H1 (cell line): ENCODE results near the gene TLR7. TPM values are rescaled to one million over a fixed set of nuclear protein-coding genes. Genes with fewer than 3 reads are reported as not detected.

Source experiments
- CTCF ChIA-PET: fragments of 300-600 bp; sonication (Branson Sonifier 250); formaldehyde crosslinking; loops from one replicate; lab custom pipeline; 2021; ENCODE audit not compliant: partially characterized antibody; lab: Charles Lee
- POLR2A ChIA-PET: fragments of 300-600 bp; sonication (Branson Sonifier 250); formaldehyde crosslinking; loops from one replicate; lab custom pipeline; 2021; ENCODE audit warnings: inconsistent platforms; ENCODE audit not compliant: partially characterized antibody; lab: Charles Lee
- DNase-seq, 2 experiments: peaks; one replicate each; pipeline versions ENCODE4 v3.0.0 to v3.0.0-alpha.2; 2010 to 2022; ENCODE audit warnings: low spot score in 2 of 2, low read depth in 1 of 2, mixed read lengths in 1 of 2
- FAIRE-seq: peaks from 2 replicates; lab custom pipeline; 2011; peaks lifted over from hg19 to GRCh38; lab: Jason Lieb, UNC
- H2AFZ ChIP-seq: 2 replicates; pipeline ENCODE4 v1.8.1; 2012; ENCODE audit warnings: low read length, inconsistent platforms
- H2AK5ac ChIP-seq: 2 replicates; pipeline ENCODE4 v1.6.1; 2013; ENCODE audit warnings: low read depth, low read length
- H2BK120ac ChIP-seq: replicated peaks from 2 replicates; pipeline ENCODE3; 2013; ENCODE audit warnings: low read depth, low read length, inconsistent platforms
- H2BK12ac ChIP-seq: 2 replicates; pipeline ENCODE4 v1.6.1; 2013; ENCODE audit warnings: low read depth, low read length
- H2BK15ac ChIP-seq: 2 replicates; pipeline ENCODE4 v1.6.1; 2013; ENCODE audit warnings: low read length
- H2BK20ac ChIP-seq: 2 replicates; pipeline ENCODE4 v1.6.1; 2013; ENCODE audit warnings: low read length
- H2BK5ac ChIP-seq: 2 replicates; pipeline ENCODE4 v1.6.1; 2013; ENCODE audit warnings: low read depth, low read length
- H3K14ac ChIP-seq: 2 replicates; pipeline ENCODE4 v1.6.1; 2013; ENCODE audit warnings: inconsistent platforms; ENCODE audit not compliant: insufficient read length
- H3K18ac ChIP-seq: 2 replicates; pipeline ENCODE4 v1.6.1; 2013; ENCODE audit warnings: low read length; ENCODE audit errors: extremely low read depth
- H3K23ac ChIP-seq: 2 replicates; pipeline ENCODE4 v1.6.1; 2013; ENCODE audit warnings: inconsistent platforms; ENCODE audit not compliant: insufficient read length
- H3K23me2 ChIP-seq: 2 replicates; pipeline ENCODE4 v1.6.1; 2013; ENCODE audit warnings: low read depth, low read length
- H3K27ac ChIP-seq: 2 replicates; pipeline ENCODE4 v1.6.1; 2011; ENCODE audit warnings: low read depth, low read length, inconsistent platforms
- H3K27me3 ChIP-seq, 4 experiments: replicated peaks in 1 of 4; 1 replicate in 1 of 4; 2 replicates in 3 of 4; pipeline versions ENCODE4 v1.6.1 to v1.8.1; 2011 to 2013; ENCODE audit warnings: low read length in 3 of 4, mild to moderate bottlenecking in 3 of 4, inconsistent platforms in 2 of 4, mixed read lengths in 2 of 4, moderate library complexity in 1 of 4; ENCODE audit not compliant: control insufficient read depth in 3 of 4, insufficient read depth in 3 of 4; ENCODE audit errors: extremely low read depth in 1 of 4
- H3K36me3 ChIP-seq, 4 experiments: 2 replicates each; pipeline versions ENCODE4 v1.6.1 to v1.8.1; 2011 to 2013; ENCODE audit warnings: mild to moderate bottlenecking in 4 of 4, low read length in 3 of 4, moderate library complexity in 2 of 4, control low read depth in 1 of 4, inconsistent platforms in 1 of 4; ENCODE audit not compliant: insufficient read depth in 4 of 4, control insufficient read depth in 2 of 4
- H3K4ac ChIP-seq: replicated peaks from 2 replicates; pipeline ENCODE3; 2013; ENCODE audit warnings: low read length, low read depth, mixed read lengths, inconsistent platforms; ENCODE audit not compliant: insufficient read length
- H3K4me1 ChIP-seq, 4 experiments: replicated peaks in 1 of 4; 1 replicate in 1 of 4; 2 replicates in 3 of 4; pipeline versions ENCODE4 v1.6.1 to v1.8.1; 2011 to 2013; ENCODE audit warnings: low read length in 3 of 4, inconsistent platforms in 2 of 4, mixed read lengths in 1 of 4; ENCODE audit not compliant: insufficient read depth in 4 of 4, control insufficient read depth in 3 of 4
- H3K4me2 ChIP-seq, 2 experiments: 2 replicates each; pipeline versions ENCODE4 v1.6.1 to v1.8.1; 2011 to 2013; ENCODE audit warnings: low read depth in 2 of 2, low read length in 2 of 2, control low read depth in 1 of 2, inconsistent platforms in 1 of 2, mild to moderate bottlenecking in 1 of 2; ENCODE audit not compliant: insufficient read depth in 1 of 2
- H3K4me3 ChIP-seq, 4 experiments: fragments of 200-600, 300-600 bp in 1 of 4; sonication (generic), shearing (Covaris generic), sonication (Bioruptor Twin) in 1 of 4; 2 replicates each; pipeline versions ENCODE4 v1.5.1 to v1.8.1; 2011 to 2016; ENCODE audit warnings: low read length in 4 of 4, low read depth in 3 of 4, control low read depth in 2 of 4, inconsistent platforms in 2 of 4, mild to moderate bottlenecking in 2 of 4, mixed read lengths in 1 of 4, moderate library complexity in 1 of 4; ENCODE audit not compliant: insufficient read depth in 2 of 4; ENCODE audit errors: extremely low read depth in 1 of 4
- H3K56ac ChIP-seq: replicated peaks from 2 replicates; pipeline ENCODE3; 2013; ENCODE audit warnings: low read depth, mild to moderate bottlenecking, mixed read lengths, low read length, inconsistent platforms; ENCODE audit not compliant: insufficient read length
- H3K79me1 ChIP-seq: 2 replicates; pipeline ENCODE4 v1.6.1; 2013; ENCODE audit warnings: low read depth, low read length, control low read depth
- H3K79me2 ChIP-seq, 2 experiments: 2 replicates each; pipeline versions ENCODE4 v1.6.1 to v1.8.1; 2012 to 2013; ENCODE audit warnings: low read length in 2 of 2, mild to moderate bottlenecking in 2 of 2, inconsistent platforms in 1 of 2; ENCODE audit not compliant: insufficient read depth in 2 of 2, control insufficient read depth in 1 of 2
- H3K9ac ChIP-seq, 4 experiments: replicated peaks in 1 of 4; 1 replicate in 1 of 4; 2 replicates in 3 of 4; pipeline versions ENCODE4 v1.6.1 to v1.8.1; 2011 to 2013; ENCODE audit warnings: low read depth in 3 of 4, low read length in 3 of 4, control low read depth in 2 of 4, mild to moderate bottlenecking in 2 of 4, moderate library complexity in 2 of 4, inconsistent platforms in 1 of 4; ENCODE audit errors: extremely low read depth in 1 of 4
- H3K9me3 ChIP-seq, 2 experiments: 2 replicates each; pipeline versions ENCODE4 v1.6.1 to v1.8.1; 2012 to 2013; ENCODE audit warnings: mild to moderate bottlenecking in 2 of 2, moderate library complexity in 2 of 2, control low read depth in 1 of 2, inconsistent platforms in 1 of 2, low read depth in 1 of 2, low read length in 1 of 2, mixed read lengths in 1 of 2; ENCODE audit not compliant: insufficient read depth in 2 of 2
- H4K20me1 ChIP-seq, 2 experiments: replicated peaks in 1 of 2; 2 replicates each; pipeline versions ENCODE3 to v1.8.1; 2011 to 2013; ENCODE audit warnings: inconsistent platforms in 2 of 2, low read length in 2 of 2, mild to moderate bottlenecking in 1 of 2; ENCODE audit not compliant: insufficient read depth in 2 of 2, control insufficient read depth in 1 of 2
- H4K5ac ChIP-seq: 2 replicates; pipeline ENCODE4 v1.6.1; 2013; ENCODE audit warnings: low read length, low read depth, mixed read lengths, inconsistent platforms; ENCODE audit not compliant: insufficient read length
- H4K8ac ChIP-seq: 2 replicates; pipeline ENCODE4 v1.8.0; 2013; ENCODE audit warnings: mild to moderate bottlenecking, moderate library complexity, low read length, inconsistent platforms; ENCODE audit not compliant: insufficient read depth; ENCODE audit errors: extremely low read depth
- H4K91ac ChIP-seq: replicated peaks from 2 replicates; pipeline ENCODE3; 2013; ENCODE audit warnings: low read length, mixed read lengths, inconsistent platforms; ENCODE audit not compliant: insufficient read length
- CBX5 ChIP-seq: fragments of 300-800, 300-1000 bp; sonication (generic); IDR thresholded peaks from 2 replicates; pipeline ENCODE4 v1.7.1; 2016; ENCODE audit warnings: antibody characterized with exemption, low read length, low read depth
- EZH2 ChIP-seq: fragments of 200-600 bp; sonication (generic); IDR thresholded peaks from 2 replicates; pipeline ENCODE4 v1.7.1; 2012; ENCODE audit warnings: low read depth, mild to moderate bottlenecking, moderate library complexity, low read length, inconsistent platforms; ENCODE audit not compliant: severe bottlenecking
- FOSL1 ChIP-seq: IDR thresholded peaks from 2 replicates; pipeline ENCODE4 v1.6.1; 2011; ENCODE audit warnings: mild to moderate bottlenecking, low read depth, low read length, moderate library complexity; ENCODE audit not compliant: insufficient read depth
- GABPA ChIP-seq: IDR thresholded peaks from 2 replicates; pipeline ENCODE4 v1.6.1; 2011; ENCODE audit warnings: mild to moderate bottlenecking, low read length, moderate library complexity, borderline replicate concordance; ENCODE audit not compliant: insufficient read depth
- HDAC2 ChIP-seq, 2 experiments: fragments of 300-600 bp in 1 of 2; sonication (generic) in 1 of 2; IDR thresholded peaks; 2 replicates each; pipeline ENCODE4 v1.6.1; 2011 to 2012; ENCODE audit warnings: low read depth in 2 of 2, low read length in 2 of 2, mild to moderate bottlenecking in 2 of 2, moderate library complexity in 2 of 2, borderline replicate concordance in 1 of 2, inconsistent platforms in 1 of 2
- PHF8 ChIP-seq: fragments of 200-600 bp; sonication (generic); conservative IDR thresholded peaks from 2 replicates; pipeline ENCODE4 v1.7.1; 2012; ENCODE audit warnings: low read depth, mild to moderate bottlenecking, inconsistent platforms, low read length, moderate library complexity
- POLR2AphosphoS5 ChIP-seq: IDR thresholded peaks from 2 replicates; pipeline ENCODE4 v1.6.1; 2011; ENCODE audit warnings: low read depth, low read length
- POU5F1 ChIP-seq: IDR thresholded peaks from 2 replicates; pipeline ENCODE4 v1.6.1; 2011; ENCODE audit warnings: low read depth, mild to moderate bottlenecking, low read length, moderate library complexity
- TAF7 ChIP-seq: optimal IDR thresholded peaks from 2 replicates; pipeline ENCODE3; 2011; ENCODE audit warnings: low read depth, mild to moderate bottlenecking, inconsistent platforms, low read length, moderate library complexity, borderline replicate concordance
- TCF12 ChIP-seq: IDR thresholded peaks from 2 replicates; pipeline ENCODE4 v1.6.1; 2011; ENCODE audit warnings: low read depth, mild to moderate bottlenecking, low read length
- WGBS, 2 experiments: shearing (Covaris generic) in 1 of 2; methylation state at CpG; one replicate each; pipeline versions ENCODE4 v1.1.6 to v1.1.7; 2013 to 2015; ENCODE audit warnings: low lambda C conversion rate in 2 of 2, mixed read lengths in 2 of 2, inconsistent platforms in 1 of 2, low coverage in 1 of 2, missing lambda C conversion rate in 1 of 2; ENCODE audit not compliant: insufficient replicate concordance in 2 of 2, insufficient coverage in 1 of 2, insufficient read length in 1 of 2; ENCODE audit errors: extremely low coverage in 1 of 2, missing lambda C conversion rate in 1 of 2; 5-methylcytosine and 5-hydroxymethylcytosine counted together
- polyA plus RNA-seq, 7 experiments: library from polyadenylated mRNA; depleted of rRNA in 3 of 7; stranded (reverse) in 5 of 7; unstranded in 2 of 7; fragments of >200 nt in 5 of 7; fragments of 200-250 nt in 2 of 7; gene quantifications; 1 replicate in 5 of 7; 2 replicates in 1 of 7; 4 replicates in 1 of 7; pipeline versions ENCODE4 v1.2.1 to v1.2.3, GENCODE V29; 2011 to 2013; ENCODE audit warnings: missing spikeins in 2 of 7, mixed read lengths in 2 of 7
- total RNA-seq: library from RNA; stranded (reverse); fragmentation: NEBNext Ultra II Directional; extraction: Animal tissue kit (Norgen Biotek cat#: 25700); gene quantifications from 2 replicates; pipeline ENCODE4 v1.2.1, GENCODE V29; 2021

TLR7 gene
- total and polyA plus RNA-seq, 2 of the 8 experiments (the other 6 are each of a cell fraction or from before 2014, with no cell fraction given), result 0.02 TPM; not detected in 1

- Histone ChIP-seq H3K4ac (no peak overlapping the region), H3K4me3 (no peak overlapping the region), H3K4me1 (no peaks in the 10 kb centered on the region), H3K23ac (no peak overlapping the region), H3K9ac (no peak overlapping the region), H3K27ac (no peak overlapping the region), H3K9me3 (no peaks in the 10 kb centered on the region), H2BK15ac (no peak overlapping the region), H2BK12ac (no peak overlapping the region), H3K23me2 (no peaks in the 10 kb centered on the region), H3K4me2 (no peak overlapping the region), H3K79me2 (no peaks in the 10 kb centered on the region), H3K36me3 (no peaks in the 10 kb centered on the region), H2BK120ac (no peak overlapping the region), H3K14ac (no peak overlapping the region), H3K56ac (no peak overlapping the region), H2BK20ac (no peak overlapping the region), H3K18ac (no peak overlapping the region), H3K79me1 (no peaks in the 10 kb centered on the region), H4K8ac (no peak overlapping the region), H4K91ac (no peak overlapping the region), H2AK5ac (no peak overlapping the region), H3K27me3 (no peaks in the 10 kb centered on the region), H2AFZ (no peak overlapping the region; the same call in 1 of the 2 replicates), H4K20me1 (no peaks in the 10 kb centered on the region), H2BK5ac (no peak overlapping the region), H4K5ac (no peak overlapping the region)
- FAIRE-seq (no peak), DNase-seq (no peak)
- WGBS, 2 experiments, result 75% methylated on average over 9 of the region's 10 CpGs; no CpG with 5 or more reads in 1 of the 2 experiments
- ChIA-PET POLR2A (no interaction called here), CTCF (interaction anchor here (2.3 kb wide), 1 partner anchor 10 kb away, joined by 6 read pairs; no protein-coding TSS in a partner anchor)
- TF ChIP-seq HDAC2 (IDR thresholded peaks at IDR 0.05; ENCODE audit: borderline replicate concordance in 1 of 2, low read depth in 2 of 2, low read length in 2 of 2), result no peak
- TF ChIP-seq POU5F1, result no peak
- no peak for TF ChIP-seq GABPA
- no peak for TF ChIP-seq EZH2
- TF ChIP-seq POLR2AphosphoS5, result no peak
- TF ChIP-seq FOSL1, result no peak
- no peak for TF ChIP-seq PHF8
- no peak for TF ChIP-seq CBX5
- no peak for TF ChIP-seq TAF7
- no peak for TF ChIP-seq TCF12
Measured at GRCh38 chrX:12910423-12911121, 43.7 kb downstream of the TLR7 start.
